Measurements from ENCODE around the gene KLF6.
"Not testable (repeated sequence)": the region's sequence is repeated elsewhere in the genome, so short reads cannot be mapped to it uniquely, and the experiment has no call there.

KLF6 gene

DNA sequence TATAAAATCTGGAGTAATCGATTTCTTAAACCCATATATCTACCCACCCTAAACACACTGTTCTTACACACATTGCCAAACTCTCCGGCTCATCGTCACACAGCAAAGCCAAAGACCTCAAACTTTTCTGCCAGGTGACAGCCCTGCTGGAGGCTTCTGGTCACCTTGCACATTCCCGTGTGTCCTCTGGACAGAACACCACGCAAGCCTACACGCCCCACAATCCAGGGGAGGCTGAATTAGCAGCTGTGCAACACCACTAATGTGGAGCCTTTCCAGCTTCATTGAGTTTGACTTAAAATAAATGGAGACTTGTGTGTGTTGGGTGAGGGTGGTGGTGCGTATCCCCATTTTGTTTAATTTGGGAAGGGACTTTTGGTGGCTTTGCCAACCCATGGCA, 38.4 kb downstream of the KLF6 start:
- in situ Hi-C loops (cut with MboI; ENCODE audit: low pct_unique_long_range_greater_than_20kb, low sequenced_read_pairs), result no loop called here
- no peak for DNase-seq

DNA sequence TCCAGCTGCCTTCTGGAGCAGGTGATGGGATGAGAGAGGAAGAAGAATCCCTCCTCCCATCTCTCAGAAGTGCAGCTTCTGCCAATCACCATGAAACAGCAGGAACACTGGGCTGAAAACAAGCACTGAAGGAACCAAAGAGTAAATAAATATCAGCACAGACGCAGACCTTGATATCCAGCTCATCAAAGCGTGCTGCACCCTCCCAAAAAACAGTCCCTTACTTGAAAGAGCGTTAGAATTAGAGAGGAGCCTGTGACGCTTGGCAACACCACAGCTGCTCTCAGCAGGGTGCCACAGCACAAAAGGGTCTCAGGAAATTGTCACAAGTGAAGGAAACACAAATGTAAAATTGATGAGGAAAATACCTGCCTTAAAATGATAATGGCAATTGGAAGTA, 39.5 kb downstream of the KLF6 start:
- in situ Hi-C loops (cut with MboI; ENCODE audit: low pct_unique_long_range_greater_than_20kb, low sequenced_read_pairs), result no loop called here
- no peak for DNase-seq

DNA sequence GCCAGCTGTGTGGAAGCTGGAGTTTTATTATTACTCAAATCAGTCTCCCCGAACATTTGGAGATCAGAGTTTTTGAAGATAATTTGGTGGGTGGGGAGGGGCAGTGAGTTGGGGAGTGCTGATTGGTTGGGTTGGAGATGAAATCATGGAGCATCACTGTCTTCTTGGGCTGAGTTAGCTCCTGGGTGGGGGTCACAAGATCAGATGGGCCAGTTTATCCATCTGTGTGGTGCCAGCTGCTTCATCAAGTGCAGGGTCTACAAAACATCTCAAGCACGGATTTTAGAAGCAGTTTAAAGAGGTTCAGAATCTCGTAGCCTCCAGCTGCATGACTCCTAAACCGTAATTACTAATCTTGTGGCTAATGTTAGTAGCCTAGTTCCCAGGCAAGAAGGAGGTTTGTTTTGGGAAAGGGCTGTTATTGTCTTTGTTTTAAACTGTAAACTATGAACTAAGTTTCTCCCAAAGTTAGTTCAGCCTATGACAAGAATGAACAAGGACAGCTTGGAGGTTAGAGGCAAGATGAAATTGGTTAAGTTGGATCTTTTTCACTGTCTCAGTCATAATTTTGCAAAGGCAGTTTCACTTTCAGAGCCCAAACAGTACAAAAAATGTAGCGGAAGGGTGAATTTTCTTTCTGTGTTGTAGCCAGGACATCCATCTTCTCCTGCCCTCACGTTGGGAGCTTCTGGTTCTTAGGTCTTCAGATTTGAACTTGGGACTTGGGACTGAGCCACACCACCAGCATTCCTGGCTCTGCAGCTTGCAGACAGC, 43.1 kb downstream of the KLF6 start:
- no peak for DNase-seq
- in situ Hi-C loops (cut with MboI; ENCODE audit: low pct_unique_long_range_greater_than_20kb, low sequenced_read_pairs), result no loop called here

DNA sequence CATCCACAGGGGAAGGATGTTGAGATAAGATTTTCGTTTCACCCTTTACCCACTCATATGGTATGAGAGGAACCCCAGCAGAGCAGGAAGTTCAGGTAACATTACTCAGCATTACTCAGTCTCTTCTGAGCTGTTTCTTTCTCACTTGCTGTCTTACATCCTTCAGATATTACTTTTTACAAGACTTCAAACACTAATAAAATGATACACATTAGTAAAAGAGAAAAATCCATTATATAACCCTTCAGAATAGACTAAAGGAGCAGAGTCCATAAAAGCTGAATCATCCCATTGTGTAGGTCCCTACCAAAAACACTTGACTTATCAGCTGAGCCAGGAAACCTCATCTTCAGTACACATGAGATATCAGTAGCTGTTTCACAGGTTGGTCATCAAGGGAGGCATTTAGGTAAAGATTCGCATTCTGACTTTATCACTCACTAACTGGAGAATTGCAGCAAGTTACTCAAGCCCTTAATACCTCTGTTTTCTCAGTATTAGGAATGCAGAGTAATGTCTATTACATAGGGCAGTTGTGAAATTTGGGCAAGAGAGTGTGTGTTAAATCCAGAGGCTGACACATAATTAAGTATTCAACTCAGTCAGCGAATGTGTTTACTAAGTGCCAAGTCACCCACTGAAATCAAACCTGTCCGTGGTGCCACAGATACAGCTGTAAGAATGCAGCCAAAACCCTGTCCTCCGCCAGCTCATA, 44.7 kb downstream of the KLF6 start:
- no peak for DNase-seq
- in situ Hi-C loops (cut with MboI; ENCODE audit: low pct_unique_long_range_greater_than_20kb, low sequenced_read_pairs), result no loop called here

DNA sequence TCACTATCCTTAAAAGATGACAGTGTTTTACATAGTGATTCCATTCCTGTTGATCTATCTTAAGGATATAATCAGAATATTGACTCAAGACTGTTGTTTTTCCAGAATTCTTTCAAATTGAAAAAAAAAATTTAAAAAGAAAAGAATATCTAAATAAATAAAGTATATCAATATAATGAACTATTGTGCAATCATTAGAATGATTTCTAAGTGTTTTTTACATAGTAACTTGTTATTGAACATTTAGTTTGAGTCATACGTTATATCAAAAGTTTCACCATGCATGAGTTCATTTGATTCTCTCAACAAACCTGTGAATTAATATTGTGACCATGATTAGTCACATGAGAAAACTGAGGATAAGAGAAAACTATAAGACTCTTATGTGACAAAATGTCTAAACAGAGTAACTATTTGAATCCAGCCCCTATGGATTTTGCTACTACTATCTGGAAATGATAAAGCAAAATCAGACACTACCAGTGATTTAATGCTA, 46.1 kb downstream of the KLF6 start:
- no peak for DNase-seq
- in situ Hi-C loops (cut with MboI; ENCODE audit: low pct_unique_long_range_greater_than_20kb, low sequenced_read_pairs), result no loop called here

DNA sequence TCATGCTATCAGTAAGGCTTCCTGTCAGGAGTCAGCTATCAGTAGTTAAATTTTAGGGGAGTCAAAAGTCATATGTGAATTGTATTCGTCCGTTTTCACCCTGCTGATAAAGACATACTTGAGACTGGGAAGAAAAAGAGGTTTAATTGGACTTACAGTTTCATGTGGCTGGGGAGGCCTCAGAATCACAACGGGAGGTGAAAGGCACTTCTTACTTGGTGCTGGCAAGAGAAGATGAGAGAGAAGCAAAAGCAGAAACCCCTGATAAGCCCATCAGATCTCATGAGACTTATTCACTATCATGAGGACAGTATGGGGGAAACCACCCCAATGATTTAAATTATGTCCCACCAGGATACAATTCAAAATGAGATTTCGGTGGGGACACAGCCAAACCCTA, 47.1 kb downstream of the KLF6 start:
- no peak for DNase-seq
- in situ Hi-C loops (cut with MboI; ENCODE audit: low pct_unique_long_range_greater_than_20kb, low sequenced_read_pairs), result no loop called here

DNA sequence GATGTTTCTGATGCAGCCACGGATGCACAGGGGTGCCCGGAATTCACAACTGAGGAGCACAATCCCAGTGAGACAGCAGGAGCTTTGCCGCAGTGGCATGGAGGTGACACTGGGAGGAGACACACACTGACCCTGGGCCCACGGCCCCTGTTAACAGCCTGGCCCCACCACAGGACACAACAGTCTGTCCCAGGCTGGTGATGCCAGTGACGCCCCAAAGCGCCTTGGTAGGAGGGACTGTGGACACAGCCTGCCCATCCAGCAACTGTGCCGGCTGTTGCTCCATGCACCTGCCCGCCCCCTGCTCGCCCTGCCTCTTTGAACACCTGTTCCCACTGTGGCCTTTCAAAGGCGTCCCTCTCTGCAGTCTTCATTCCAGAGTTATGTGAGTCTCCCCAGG, 49.8 kb downstream of the KLF6 start:
- in situ Hi-C loops (cut with MboI; ENCODE audit: low pct_unique_long_range_greater_than_20kb, low sequenced_read_pairs), result no loop called here
- peak; percentile 11 for DNase-seq

DNA sequence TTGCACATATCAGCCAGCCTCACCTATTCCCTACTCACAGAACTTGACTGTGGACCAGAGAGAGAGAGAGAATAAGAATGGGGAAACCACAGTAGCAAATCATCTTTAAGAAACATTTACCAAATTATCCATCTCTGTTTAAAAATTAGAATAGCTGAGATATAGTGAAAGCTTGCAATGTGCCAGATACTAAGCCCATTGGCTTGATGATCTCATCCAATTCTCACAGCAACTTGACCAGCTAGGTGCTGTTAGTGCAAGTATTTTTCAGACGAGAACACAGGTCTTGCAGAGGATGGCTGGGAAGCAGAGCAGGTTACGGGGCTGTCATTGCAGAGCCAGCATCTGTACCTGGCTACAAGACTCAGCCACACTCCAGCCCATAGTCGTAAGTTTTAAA, 50.9 kb downstream of the KLF6 start:
- DNase-seq, result no peak

DNA sequence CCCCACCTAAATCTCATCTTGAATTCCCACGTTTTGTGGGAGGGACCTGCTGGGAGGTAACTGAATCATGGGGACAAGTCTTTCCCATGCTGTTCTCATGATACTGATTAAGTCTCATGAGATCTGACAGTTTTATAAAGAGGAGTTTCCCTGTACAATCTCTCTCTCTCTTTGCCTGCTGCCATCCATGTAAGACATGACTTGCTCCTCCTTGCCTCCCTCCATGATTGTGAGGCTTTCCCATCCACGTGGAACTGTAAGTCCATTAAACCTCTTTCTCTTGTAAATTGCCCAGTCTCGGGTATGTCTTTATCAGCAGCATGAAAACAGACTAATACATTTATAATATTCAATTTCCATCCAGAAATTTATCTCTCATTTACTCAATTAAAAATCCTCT, 52.8 kb downstream of the KLF6 start:
- DNase-seq; in situ Hi-C loops (cut with MboI; ENCODE audit: low pct_unique_long_range_greater_than_20kb, low sequenced_read_pairs): not testable (repeated sequence)

More for the DNA sequence above, 50.9 kb downstream of the KLF6 start:
- in situ Hi-C loops (cut with MboI; ENCODE audit: low pct_unique_long_range_greater_than_20kb, low sequenced_read_pairs), result no loop called here

DNA sequence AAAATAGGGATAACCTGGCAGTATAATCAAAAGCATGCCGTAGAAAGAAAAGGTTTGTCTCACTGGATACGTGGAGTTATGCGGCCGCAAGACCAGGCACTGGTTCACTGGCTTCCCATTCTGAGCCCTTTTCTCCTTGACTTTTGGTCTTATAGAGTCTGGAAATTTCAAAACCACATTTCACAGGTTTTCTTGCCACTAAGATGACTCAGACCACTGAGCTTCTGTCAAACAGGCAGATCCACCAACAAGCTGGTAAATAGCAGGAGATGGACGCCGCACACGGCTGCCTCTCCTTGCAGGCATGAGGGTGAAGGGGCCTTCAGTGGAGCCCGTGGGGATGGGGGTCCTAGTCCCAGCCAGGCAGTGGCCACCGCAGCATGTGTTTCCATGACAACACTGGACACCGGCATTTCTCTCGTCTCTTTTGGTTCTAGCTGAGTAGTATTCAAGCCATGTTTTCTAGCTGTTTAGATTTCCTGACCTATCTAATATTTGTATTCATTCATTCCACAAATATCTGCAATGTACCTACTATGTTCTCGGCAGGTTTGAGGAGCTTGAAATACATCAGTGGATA, 55.5 kb downstream of the KLF6 start:
- DNase-seq, result no peak
- in situ Hi-C loops (cut with MboI; ENCODE audit: low pct_unique_long_range_greater_than_20kb, low sequenced_read_pairs), result no loop called here

DNA sequence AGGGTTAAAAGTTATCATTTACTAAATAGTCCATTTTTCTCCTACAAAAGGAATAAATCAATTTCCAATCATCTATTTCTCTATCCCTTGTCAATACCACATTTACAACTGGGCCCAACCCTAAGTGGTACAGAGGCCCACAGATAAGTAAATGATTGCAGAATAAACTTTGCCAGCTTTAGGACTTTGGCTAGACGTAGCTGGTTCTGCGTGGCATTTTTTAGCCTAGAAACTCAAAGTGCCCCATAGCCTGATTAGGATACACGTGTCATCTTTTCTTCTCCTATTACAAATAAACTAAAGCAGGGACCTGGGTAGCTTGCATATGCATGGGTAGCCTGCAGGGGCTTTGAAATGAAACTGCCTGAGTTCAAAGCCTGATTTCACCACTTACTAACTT, 56.4 kb downstream of the KLF6 start:
- in situ Hi-C loops (cut with MboI; ENCODE audit: low pct_unique_long_range_greater_than_20kb, low sequenced_read_pairs), result no loop called here
- DNase-seq, result no peak

DNA sequence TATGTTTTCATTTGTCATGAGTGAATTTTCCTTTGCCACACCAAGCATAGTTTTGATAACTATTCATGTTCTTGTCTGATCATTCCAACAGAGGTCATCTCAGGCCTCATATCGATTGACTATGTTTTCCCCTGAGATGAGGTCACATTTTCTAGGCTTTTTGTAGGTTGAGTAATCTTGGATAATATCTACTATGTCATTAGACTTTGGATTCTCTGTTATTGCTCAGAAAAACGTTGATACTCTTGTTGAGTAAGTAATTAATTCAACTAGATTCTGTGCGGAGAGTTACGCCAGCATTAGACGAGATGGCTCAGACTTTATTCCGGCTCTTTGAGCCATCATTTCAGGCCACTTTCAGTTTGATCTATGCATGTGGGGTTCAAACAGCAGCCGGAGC, 57.7 kb downstream of the KLF6 start:
- DNase-seq, result no peak
- in situ Hi-C loops (cut with MboI; ENCODE audit: low pct_unique_long_range_greater_than_20kb, low sequenced_read_pairs), result no loop called here

Measured in KBM-7 (cell line).